ENCODE results near the gene STT3A.
A peak's percentile ranks its signal among the peaks of the same experiment; 100 is the strongest.
"Not testable (repeated sequence)": the region's sequence is repeated elsewhere in the genome, so short reads cannot be mapped to it uniquely, and the experiment has no call there.

The STT3A gene

GRCh38 chr11:125592305-125593113, at the start of gene STT3A:
TSS of gene STT3A (plus strand) at chr11:125592852. CDS start at chr11:125595916, 3,064 bp downstream.
- DNase-seq, result peak; percentile 100

GRCh38 chr11:125550780-125551179, 41.9 kb upstream of the STT3A start:
- no peak for DNase-seq

- no peak for DNase-seq
Measured at GRCh38 chr11:125551835-125552342, 40.8 kb upstream of the STT3A start.

GRCh38 chr11:125552927-125553326, 39.7 kb upstream of the STT3A start:
- DNase-seq, result no peak

- DNase-seq, result no peak
Measured at GRCh38 chr11:125553357-125553756, 39.3 kb upstream of the STT3A start.

- DNase-seq, result no peak
Measured at GRCh38 chr11:125554038-125554437, 38.6 kb upstream of the STT3A start.

- no peak for DNase-seq
Measured at GRCh38 chr11:125559888-125560287, 32.8 kb upstream of the STT3A start.

GRCh38 chr11:125561924-125562323, 30.7 kb upstream of the STT3A start:
- no peak for DNase-seq

GRCh38 chr11:125562430-125562829, 30.2 kb upstream of the STT3A start:
- no peak for DNase-seq

- DNase-seq, result no peak
Measured at GRCh38 chr11:125564357-125564756, 28.3 kb upstream of the STT3A start.

- no peak for DNase-seq
Measured at GRCh38 chr11:125566235-125566634, 26.4 kb upstream of the STT3A start.

GRCh38 chr11:125568970-125569914, 23.4 kb upstream of the STT3A start, which contains the start of gene EI24:
TSS of gene EI24 (plus strand) at chr11:125569477. CDS start at chr11:125572528, 3,051 bp downstream.
- peak; percentile 91 for DNase-seq

- peak; percentile 13 for DNase-seq
Measured at GRCh38 chr11:125569915-125570621, 22.6 kb upstream of the STT3A start.

- DNase-seq, result no peak
Measured at GRCh38 chr11:125570952-125571351, 21.7 kb upstream of the STT3A start.

GRCh38 chr11:125572916-125573315, 19.7 kb upstream of the STT3A start:
- DNase-seq, result no peak

GRCh38 chr11:125577181-125577580, 15.5 kb upstream of the STT3A start:
- DNase-seq, result not testable (repeated sequence)

- no peak for DNase-seq
Measured at GRCh38 chr11:125578783-125579182, 13.9 kb upstream of the STT3A start.

- DNase-seq, result no peak
Measured at GRCh38 chr11:125579811-125580210, 12.8 kb upstream of the STT3A start.

GRCh38 chr11:125583496-125583895, 9.2 kb upstream of the STT3A start:
- no peak for DNase-seq

GRCh38 chr11:125585487-125585886, 7.2 kb upstream of the STT3A start:
- DNase-seq, result no peak

GRCh38 chr11:125586623-125587022, 6.0 kb upstream of the STT3A start:
- DNase-seq, result no peak

GRCh38 chr11:125587480-125587879, 5.2 kb upstream of the STT3A start:
- DNase-seq, result no peak

- DNase-seq, result no peak
Measured at GRCh38 chr11:125588505-125588904, 4.1 kb upstream of the STT3A start.

Measured in HCEC 1CT (cell line).